Hepatic stellate cell (primary cell): ENCODE data around the gene PCDHAC2.

Experiments used
- DNase-seq: peaks from one replicate; pipeline ENCODE4 v3.0.0; 2011; ENCODE audit warnings: low spot score

PCDHAC2 gene

GRCh38 chr5:140966293-140967225 is at the start of gene PCDHAC2:
Gene PCDHAC2, plus strand, starts transcription at chr5:140966476. Its CDS starts 291 bp downstream, at chr5:140966767.
- DNase-seq = no peak

- DNase-seq = no peak
Measured at GRCh38 chr5:140923601-140924000, 42.7 kb upstream of the PCDHAC2 start.

GRCh38 chr5:140925806-140926442 is 40.4 kb upstream of the PCDHAC2 start, which contains the start of gene PCDHAC1:
Gene PCDHAC1, plus strand, starts transcription at chr5:140926299. Its CDS starts 594 bp downstream, at chr5:140926893.
- DNase-seq = no peak

- peak; percentile 37 for DNase-seq
Measured at GRCh38 chr5:140926443-140927227, 39.6 kb upstream of the PCDHAC2 start.

- no peak for DNase-seq
Measured at GRCh38 chr5:140927228-140927573, 39.1 kb upstream of the PCDHAC2 start.

GRCh38 chr5:140934964-140935606 is 31.2 kb upstream of the PCDHAC2 start:
- no peak for DNase-seq

GRCh38 chr5:140946578-140946977 is 19.7 kb upstream of the PCDHAC2 start:
- no peak for DNase-seq

GRCh38 chr5:140951636-140952035 is 14.6 kb upstream of the PCDHAC2 start:
- no peak for DNase-seq

GRCh38 chr5:140953234-140953633 is 13.0 kb upstream of the PCDHAC2 start:
- no peak for DNase-seq

GRCh38 chr5:140962190-140962589 is 4.1 kb upstream of the PCDHAC2 start:
- DNase-seq = no peak

- DNase-seq = no peak
Measured at GRCh38 chr5:140964356-140964755, 1.9 kb upstream of the PCDHAC2 start.

- no peak for DNase-seq
Measured at GRCh38 chr5:140965905-140966292, 377 bp upstream of the PCDHAC2 start.

GRCh38 chr5:140967226-140967893 is 1.1 kb downstream of the PCDHAC2 start:
- DNase-seq = no peak

GRCh38 chr5:140969880-140970279 is 3.6 kb downstream of the PCDHAC2 start:
- DNase-seq = no peak

GRCh38 chr5:140973550-140973949 is 7.3 kb downstream of the PCDHAC2 start:
- DNase-seq = no peak

- DNase-seq = no peak
Measured at GRCh38 chr5:140977003-140977402, 10.7 kb downstream of the PCDHAC2 start.

GRCh38 chr5:140978260-140978659 is 12.0 kb downstream of the PCDHAC2 start:
- DNase-seq = no peak

- DNase-seq = no peak
Measured at GRCh38 chr5:140978983-140979382, 12.7 kb downstream of the PCDHAC2 start.

GRCh38 chr5:140982083-140982716 is 15.9 kb downstream of the PCDHAC2 start:
- no peak for DNase-seq

- DNase-seq = no peak
Measured at GRCh38 chr5:140986117-140986521, 19.8 kb downstream of the PCDHAC2 start.

GRCh38 chr5:140988100-140988499 is 21.8 kb downstream of the PCDHAC2 start:
- no peak for DNase-seq
